A549 (cell line): ENCODE data around the gene SEL1L3. TPM values are rescaled to one million over a fixed set of nuclear protein-coding genes. Genes with fewer than 3 reads are reported as not detected.

Source experiments
- ATAC-seq, 2 experiments: fragments of 200-7000 bp in 1 of 2; fragments of >200 bp in 1 of 2; cut with Nextera tagmentation in 1 of 2; cut with Tn5 transposase in 1 of 2; 3 replicates each; pipeline versions ENCODE4 v1.8.0 to v1.9.1; 2018 to 2020; ENCODE audit warnings: mild to moderate bottlenecking in 1 of 2, moderate library complexity in 1 of 2
- CTCF ChIA-PET: fragments of 300-600 bp; sonication (Branson Sonifier 250); formaldehyde crosslinking; extraction: SDS; loops from one replicate; lab custom pipeline; 2021; ENCODE audit warnings: antibody characterized with exemption, inconsistent platforms; lab: Yijun Ruan, JAX
- POLR2A ChIA-PET: fragments of 350-600 bp; formaldehyde crosslinking; extraction: SDS; loops from one replicate; lab custom pipeline; 2021; ENCODE audit warnings: antibody characterized with exemption, inconsistent platforms; lab: Yijun Ruan, JAX
- DNase-seq, 2 experiments: peaks; one replicate each; pipeline versions ENCODE4 v3.0.0 to v3.0.0-alpha.2; 2011 to 2016; ENCODE audit warnings: low read depth in 1 of 2, low spot score in 1 of 2
- FAIRE-seq: peaks from 2 replicates; lab custom pipeline; 2011; peaks lifted over from hg19 to GRCh38; lab: Jason Lieb, UNC
- H3K27ac ChIP-seq, 2 experiments: fragments of >200 bp; sonication (Bioruptor Twin); formaldehyde crosslinking; 3 replicates each; pipeline ENCODE4 v1.5.1; 2016 to 2017
- H3K4me1 ChIP-seq: fragments of >200 bp; sonication (Bioruptor Twin); formaldehyde crosslinking; 3 replicates; pipeline ENCODE4 v1.6.1; 2016
- H3K4me2 ChIP-seq: fragments of >200 bp; sonication (Bioruptor Twin); formaldehyde crosslinking; 3 replicates; pipeline ENCODE4 v1.6.1; 2016
- H3K4me3 ChIP-seq: fragments of >200 bp; sonication (Bioruptor Twin); formaldehyde crosslinking; 3 replicates; pipeline ENCODE4 v1.5.1; 2016
- H3K9me3 ChIP-seq: fragments of >200 bp; sonication (Bioruptor Twin); formaldehyde crosslinking; 3 replicates; pipeline ENCODE4 v1.6.1; 2016
- ATOH8 ChIP-seq: fragments of 250-450 bp; sonication (Bioruptor Pico); IDR thresholded peaks from 2 replicates; pipeline ENCODE4 v1.5.0; 2020; ENCODE audit warnings: low read depth, mild to moderate bottlenecking, moderate library complexity
- BHLHE40 ChIP-seq: IDR thresholded peaks from 2 replicates; pipeline ENCODE4 v1.6.1; 2012; ENCODE audit warnings: low read depth, low read length, inconsistent platforms
- CBX2 ChIP-seq: fragments of 200-600 bp; sonication (generic); IDR thresholded peaks from 2 replicates; pipeline ENCODE4 v1.6.1; 2016; ENCODE audit warnings: low read depth, mild to moderate bottlenecking, borderline replicate concordance
- CBX8 ChIP-seq: fragments of 200-600 bp; sonication (generic); IDR thresholded peaks from 2 replicates; pipeline ENCODE4 v1.6.1; 2016
- CEBPB ChIP-seq, 2 experiments: fragments of >200 bp in 1 of 2; sonication (Bioruptor Twin) in 1 of 2; formaldehyde crosslinking in 1 of 2; IDR thresholded peaks; 2 replicates each; pipeline ENCODE4 v1.6.1; 2012 to 2016
- CHD4 ChIP-seq: fragments of 200-600 bp; sonication (generic); IDR thresholded peaks from 2 replicates; pipeline ENCODE4 v1.6.1; 2016; ENCODE audit warnings: antibody characterized with exemption, mild to moderate bottlenecking, borderline replicate concordance
- EHF ChIP-seq: fragments of 250-450 bp; sonication (Bioruptor Pico); IDR thresholded peaks from 2 replicates; pipeline ENCODE4 v1.5.0; 2020; ENCODE audit warnings: mild to moderate bottlenecking
- EHMT2 ChIP-seq: fragments of 200-600 bp; sonication (generic); IDR thresholded peaks from 2 replicates; pipeline ENCODE4 v1.6.1; 2016; ENCODE audit warnings: antibody characterized with exemption, low read depth, mild to moderate bottlenecking, moderate library complexity
- EP300 ChIP-seq, 2 experiments: fragments of >200 bp; sonication (Bioruptor Twin); formaldehyde crosslinking; IDR thresholded peaks; 2 replicates in 1 of 2; 3 replicates in 1 of 2; pipeline ENCODE4 v1.6.1; 2016 to 2017
- FOSB ChIP-seq: fragments of 250-450 bp; sonication (Bioruptor Pico); IDR thresholded peaks from 2 replicates; pipeline ENCODE4 v1.5.0; 2020; ENCODE audit warnings: mild to moderate bottlenecking, moderate library complexity
- FOXS1 ChIP-seq: fragments of 250-450 bp; sonication (Bioruptor Pico); IDR thresholded peaks from 2 replicates; pipeline ENCODE4 v1.5.0; 2020; ENCODE audit warnings: mild to moderate bottlenecking, moderate library complexity
- GATA3 ChIP-seq: IDR thresholded peaks from 2 replicates; pipeline ENCODE4 v1.6.1; 2012; ENCODE audit warnings: borderline replicate concordance
- HDAC2 ChIP-seq: fragments of 200-600 bp; sonication (generic); IDR thresholded peaks from 2 replicates; pipeline ENCODE4 v1.6.1; 2016
- HEYL ChIP-seq: fragments of 250-450 bp; sonication (Bioruptor Pico); IDR thresholded peaks from 2 replicates; pipeline ENCODE4 v1.8.0; 2021; ENCODE audit warnings: mild to moderate bottlenecking, moderate library complexity
- HOXA7 ChIP-seq: fragments of 250-450 bp; sonication (Bioruptor Pico); IDR thresholded peaks from 2 replicates; pipeline ENCODE4 v1.5.0; 2020; ENCODE audit warnings: mild to moderate bottlenecking, moderate library complexity
- HOXB13 ChIP-seq: fragments of 250-450 bp; sonication (Bioruptor Pico); IDR thresholded peaks from 2 replicates; pipeline ENCODE4 v1.5.0; 2020; ENCODE audit warnings: low read depth, mild to moderate bottlenecking, moderate library complexity
- HOXB5 ChIP-seq: fragments of 250-450 bp; sonication (Bioruptor Pico); IDR thresholded peaks from 2 replicates; pipeline ENCODE4 v1.5.0; 2020; ENCODE audit warnings: mild to moderate bottlenecking, moderate library complexity
- JUN ChIP-seq, 2 experiments: fragments of >200 bp; sonication (Bioruptor Twin); formaldehyde crosslinking; IDR thresholded peaks; 2 replicates in 1 of 2; 3 replicates in 1 of 2; pipeline ENCODE4 v1.6.1; 2016 to 2017
- JUNB ChIP-seq: fragments of >200 bp; sonication (Bioruptor Twin); formaldehyde crosslinking; IDR thresholded peaks from 2 replicates; pipeline ENCODE4 v1.6.1; 2016
- KDM1A ChIP-seq: fragments of 200-600 bp; sonication (generic); IDR thresholded peaks from 2 replicates; pipeline ENCODE4 v1.6.1; 2016; ENCODE audit warnings: low read depth, mild to moderate bottlenecking
- KDM5A ChIP-seq: fragments of 200-600 bp; sonication (generic); IDR thresholded peaks from 2 replicates; pipeline ENCODE4 v1.6.1; 2016; ENCODE audit warnings: antibody characterized with exemption, mild to moderate bottlenecking
- MAFK ChIP-seq: fragments of 450-650 bp; IDR thresholded peaks from 2 replicates; pipeline ENCODE4 v1.6.1; 2014; ENCODE audit not compliant: partially characterized antibody
- NR3C1 ChIP-seq: fragments of >200 bp; sonication (Bioruptor Twin); formaldehyde crosslinking; IDR thresholded peaks from 3 replicates; pipeline ENCODE4 v1.6.1; 2017
- POLR2A ChIP-seq: IDR thresholded peaks from 2 replicates; pipeline ENCODE4 v1.6.1; 2012; ENCODE audit warnings: mild to moderate bottlenecking, low read length
- RAD21 ChIP-seq, 2 experiments: fragments of >200 bp in 1 of 2; sonication (Bioruptor Twin) in 1 of 2; formaldehyde crosslinking in 1 of 2; IDR thresholded peaks in 1 of 2; conservative IDR thresholded peaks in 1 of 2; 2 replicates in 1 of 2; 3 replicates in 1 of 2; pipeline ENCODE4 v1.6.1; 2012 to 2018; ENCODE audit warnings: inconsistent platforms in 1 of 2
- RARB ChIP-seq: fragments of 250-450 bp; sonication (Bioruptor Pico); IDR thresholded peaks from 2 replicates; pipeline ENCODE4 v1.8.0; 2021; ENCODE audit warnings: mild to moderate bottlenecking, moderate library complexity
- REST ChIP-seq: fragments of 200-600 bp; sonication (generic); IDR thresholded peaks from 2 replicates; pipeline ENCODE4 v1.6.1; 2016; ENCODE audit warnings: antibody characterized with exemption, mild to moderate bottlenecking, moderate library complexity
- SREBF2 ChIP-seq: fragments of 450-650 bp; IDR thresholded peaks from 2 replicates; pipeline ENCODE4 v1.6.1; 2014; ENCODE audit warnings: mild to moderate bottlenecking, moderate library complexity
- TP53 ChIP-seq: fragments of 250-450 bp; sonication (Bioruptor Pico); IDR thresholded peaks from 2 replicates; pipeline ENCODE4 v1.5.0; 2021; ENCODE audit warnings: mild to moderate bottlenecking, moderate library complexity
- ZC3H11A ChIP-seq: fragments of 450-650 bp; IDR thresholded peaks from 2 replicates; pipeline ENCODE4 v1.6.1; 2014; ENCODE audit warnings: antibody characterized with exemption, mild to moderate bottlenecking
- ZFP36 ChIP-seq: fragments of 450-650 bp; IDR thresholded peaks from 2 replicates; pipeline ENCODE4 v1.6.1; 2014; ENCODE audit warnings: borderline replicate concordance; ENCODE audit not compliant: partially characterized antibody
- ZSCAN20 ChIP-seq: fragments of 250-450 bp; sonication (Bioruptor Pico); IDR thresholded peaks from 2 replicates; pipeline ENCODE4 v1.8.0; 2022; ENCODE audit warnings: mild to moderate bottlenecking, moderate library complexity
- WGBS: methylation state at CpG from one replicate; pipeline ENCODE4 v1.1.6; 2017; ENCODE audit errors: missing lambda C conversion rate; 5-methylcytosine and 5-hydroxymethylcytosine counted together
- polyA plus RNA-seq, 4 experiments: library from polyadenylated mRNA; depleted of rRNA in 3 of 4; stranded (reverse); fragments of >200 nt; fragmentation: RNase III in 1 of 4; extraction: RNeasy Plus Mini Kit Qiagen cat#74134 plus additional on column Dnase treatment in 1 of 4; gene quantifications; 2 replicates in 3 of 4; 3 replicates in 1 of 4; pipeline ENCODE4 v1.2.3, GENCODE V29; 2011 to 2017
- TF ChIP-seq, protein P1 (sequence below): fragments of 250-450 bp; sonication (Bioruptor Pico); IDR thresholded peaks from 2 replicates; pipeline ENCODE4 v1.5.0; 2021; ENCODE audit warnings: mild to moderate bottlenecking, moderate library complexity, borderline replicate concordance
- TF ChIP-seq, protein P2 (sequence below): fragments of >200 bp; sonication (Bioruptor Twin); formaldehyde crosslinking; IDR thresholded peaks from 2 replicates; pipeline ENCODE4 v1.6.1; 2016

SEL1L3 gene
- polyA plus RNA-seq, 2 of the 4 experiments (the other 2 are of a cell fraction): 26.1 to 27.0 TPM

DNA sequence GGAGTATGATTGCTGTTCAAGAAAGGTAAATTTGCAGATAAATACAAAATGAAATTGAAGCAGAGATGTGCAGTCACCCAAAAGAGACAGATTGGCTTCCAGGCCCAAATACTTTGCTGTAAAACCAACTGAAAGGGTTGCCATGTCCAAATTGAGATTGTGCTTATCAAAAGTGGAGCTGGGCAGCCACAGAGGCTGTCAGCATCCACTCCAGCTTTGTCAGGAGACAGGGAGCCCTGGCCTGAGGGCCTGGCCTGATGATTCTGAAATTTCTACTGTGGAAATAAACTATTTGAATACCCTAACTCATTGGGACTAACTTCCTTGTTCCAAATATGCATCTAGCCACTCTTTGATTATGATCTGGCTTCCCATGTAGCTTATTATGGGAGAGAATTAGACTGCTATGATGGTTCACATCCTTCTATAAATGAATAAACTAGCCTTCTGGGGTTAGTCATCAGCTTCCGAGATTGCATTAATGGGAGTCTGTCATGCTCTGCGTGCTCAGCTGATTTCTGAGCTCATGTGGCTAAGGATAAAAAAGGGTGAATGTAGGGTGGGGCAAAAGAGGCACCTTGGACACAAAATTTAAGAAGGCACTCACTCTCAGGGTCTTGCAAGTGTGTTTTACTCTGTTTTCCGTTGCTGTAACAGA, 158.9 kb downstream of the SEL1L3 start (continued):
- TF ChIP-seq, protein P1, sequence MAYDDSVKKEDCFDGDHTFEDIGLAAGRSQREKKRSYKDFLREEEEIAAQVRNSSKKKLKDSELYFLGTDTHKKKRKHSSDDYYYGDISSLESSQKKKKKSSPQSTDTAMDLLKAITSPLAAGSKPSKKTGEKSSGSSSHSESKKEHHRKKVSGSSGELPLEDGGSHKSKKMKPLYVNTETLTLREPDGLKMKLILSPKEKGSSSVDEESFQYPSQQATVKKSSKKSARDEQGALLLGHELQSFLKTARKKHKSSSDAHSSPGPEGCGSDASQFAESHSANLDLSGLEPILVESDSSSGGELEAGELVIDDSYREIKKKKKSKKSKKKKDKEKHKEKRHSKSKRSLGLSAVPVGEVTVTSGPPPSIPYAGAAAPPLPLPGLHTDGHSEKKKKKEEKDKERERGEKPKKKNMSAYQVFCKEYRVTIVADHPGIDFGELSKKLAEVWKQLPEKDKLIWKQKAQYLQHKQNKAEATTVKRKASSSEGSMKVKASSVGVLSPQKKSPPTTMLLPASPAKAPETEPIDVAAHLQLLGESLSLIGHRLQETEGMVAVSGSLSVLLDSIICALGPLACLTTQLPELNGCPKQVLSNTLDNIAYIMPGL: no peak
- no peak for TF ChIP-seq EP300 (IDR thresholded peaks at IDR 0.05)

GRCh38 chr4:25702848-25703247, 159.9 kb downstream of the SEL1L3 start:
- no peak overlapping the region for H3K4me2 ChIP-seq
- TF ChIP-seq ZC3H11A: no peak
- TF ChIP-seq ZFP36: no peak
- no peak for TF ChIP-seq MAFK
- no peak for TF ChIP-seq CHD4
- TF ChIP-seq RAD21 (conservative IDR thresholded peaks at IDR 0.05 in 1 of 2, IDR thresholded peaks at IDR 0.05 in 1 of 2): no peak
- TF ChIP-seq HDAC2: no peak
- no peak for TF ChIP-seq FOXS1 (CRISPR knock-in tag)
- TF ChIP-seq NR3C1: no peak
- no peak for TF ChIP-seq FOSB (CRISPR knock-in tag)
- no peak for TF ChIP-seq HEYL (CRISPR knock-in tag)
- no peak for TF ChIP-seq CEBPB (IDR thresholded peaks at IDR 0.05)
- no peak for TF ChIP-seq POLR2A
- no peak overlapping the region for H3K4me3 ChIP-seq
- WGBS: 87% methylated on average over 5 of the region's 5 CpGs
- FAIRE-seq (no peak), DNase-seq (no peak), ATAC-seq (no peak)
- H3K9me3 ChIP-seq: no peaks in the 10 kb centered on the region
- POLR2A ChIA-PET: no interaction called here
- H3K4me1 ChIP-seq: no peaks in the 10 kb centered on the region
- CTCF ChIA-PET: interaction anchor here (0.6 kb wide), 1 partner anchor 344 kb away, joined by 3 read pairs; no protein-coding TSS in a partner anchor
- H3K27ac ChIP-seq: no peak overlapping the region

GRCh38 chr4:25700661-25701060, 162.1 kb downstream of the SEL1L3 start:
- ATAC-seq: no peak

GRCh38 chr4:25697516-25697915, 165.3 kb downstream of the SEL1L3 start:
- peaks cover 3% of the 10 kb centered on the region; the same call in 1 of the 3 replicates for H3K4me1 ChIP-seq
- no peak overlapping the region for H3K4me3 ChIP-seq
- H3K9me3 ChIP-seq: no peaks in the 10 kb centered on the region
- ChIA-PET CTCF (no interaction called here), POLR2A (no interaction called here)
- ATAC-seq (no peak), DNase-seq (no peak), FAIRE-seq (no peak)
- WGBS: 67% methylated on average over 5 of the region's 5 CpGs
- no peak overlapping the region for H3K27ac ChIP-seq
- H3K4me2 ChIP-seq: no peak overlapping the region
- TF ChIP-seq, protein P2, sequence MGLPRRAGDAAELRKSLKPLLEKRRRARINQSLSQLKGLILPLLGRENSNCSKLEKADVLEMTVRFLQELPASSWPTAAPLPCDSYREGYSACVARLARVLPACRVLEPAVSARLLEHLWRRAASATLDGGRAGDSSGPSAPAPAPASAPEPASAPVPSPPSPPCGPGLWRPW: no peak
- TF ChIP-seq CBX8: no peak
- TF ChIP-seq REST: no peak
- no peak for TF ChIP-seq MAFK
- TF ChIP-seq CEBPB (IDR thresholded peaks at IDR 0.05): no peak
- TF ChIP-seq HDAC2: no peak
- TF ChIP-seq GATA3: no peak
- TF ChIP-seq CBX2: no peak
- TF ChIP-seq ZSCAN20 (CRISPR knock-in tag): no peak

More at GRCh38 chr4:25700661-25701060, 162.1 kb downstream of the SEL1L3 start:
- Histone ChIP-seq H3K9me3 (no peaks in the 10 kb centered on the region), H3K4me2 (no peak overlapping the region), H3K4me1 (no peaks in the 10 kb centered on the region), H3K4me3 (no peak overlapping the region), H3K27ac (no peak overlapping the region)
- FAIRE-seq: no peak
- ChIA-PET POLR2A (no interaction called here), CTCF (no interaction called here)
- 79% methylated on average over 4 of the region's 4 CpGs for WGBS
- no peak for TF ChIP-seq JUNB
- TF ChIP-seq CBX2: no peak
- TF ChIP-seq HOXB5: no peak
- TF ChIP-seq SREBF2: no peak
- TF ChIP-seq HOXB13 (CRISPR knock-in tag): no peak
- no peak for TF ChIP-seq EHF
- TF ChIP-seq TP53 (CRISPR knock-in tag): no peak
- TF ChIP-seq ZSCAN20 (CRISPR knock-in tag): no peak
- no peak for TF ChIP-seq NR3C1
- TF ChIP-seq HOXA7 (CRISPR knock-in tag): no peak
- TF ChIP-seq RARB (CRISPR knock-in tag): no peak
- TF ChIP-seq KDM1A: no peak
- no peak for TF ChIP-seq FOXS1 (CRISPR knock-in tag)
- no peak for TF ChIP-seq KDM5A
- no peak for TF ChIP-seq ATOH8 (CRISPR knock-in tag)
- no peak for TF ChIP-seq BHLHE40
- TF ChIP-seq EHMT2: no peak
- TF ChIP-seq JUN (IDR thresholded peaks at IDR 0.05): no peak
- DNase-seq: no peak
